Kidney (tissue), 14 donors: ENCODE measurements around the gene ABCA7. TPM values are rescaled to one million over a fixed set of nuclear protein-coding genes. Genes with fewer than 3 reads are reported as not detected.

ENCODE experiments used
- DNase-seq, 5 donors: peaks; one replicate each; pipeline ENCODE4 v3.0.0-alpha.2; 2013 to 2020
- FAIRE-seq: peaks from 2 replicates; lab custom pipeline; 2012; peaks lifted over from hg19 to GRCh38; lab: Jason Lieb, UNC
- H3K27ac ChIP-seq, 2 donors: one replicate each; pipeline ENCODE4 v1.7.0; 2013; ENCODE audit warnings: low read depth in 2 of 2, low read length in 2 of 2, inconsistent platforms in 1 of 2
- H3K27me3 ChIP-seq: one replicate; pipeline ENCODE4 v1.7.1; 2013; ENCODE audit warnings: low read length, inconsistent platforms; ENCODE audit not compliant: control insufficient read depth, insufficient read depth
- H3K36me3 ChIP-seq, 3 donors: one replicate each; pipeline versions ENCODE4 v1.7.0 to v1.7.1; 2013; ENCODE audit warnings: low read length in 3 of 3, control low read depth in 1 of 3, inconsistent platforms in 1 of 3; ENCODE audit not compliant: insufficient read depth in 3 of 3, control insufficient read depth in 2 of 3
- H3K4me1 ChIP-seq, 3 donors: one replicate each; pipeline versions ENCODE4 v1.7.0 to v1.7.1; 2013; ENCODE audit warnings: low read length in 3 of 3, inconsistent platforms in 1 of 3, low read depth in 1 of 3; ENCODE audit not compliant: control insufficient read depth in 2 of 3, insufficient read depth in 2 of 3
- H3K4me3 ChIP-seq, 3 donors: one replicate each; pipeline versions ENCODE4 v1.7.0 to v1.8.1; 2013; ENCODE audit warnings: low read length in 3 of 3, control low read depth in 1 of 3, inconsistent platforms in 1 of 3
- H3K9ac ChIP-seq, 3 donors: one replicate each; pipeline versions ENCODE4 v1.7.0 to v1.7.1; 2013; ENCODE audit warnings: low read length in 3 of 3, control low read depth in 1 of 3, inconsistent platforms in 1 of 3
- H3K9me3 ChIP-seq, 3 donors: one replicate each; pipeline versions ENCODE4 v1.7.0 to v1.7.1; 2013; ENCODE audit warnings: low read length in 3 of 3, control low read depth in 1 of 3, inconsistent platforms in 1 of 3; ENCODE audit not compliant: control insufficient read depth in 2 of 3, insufficient read depth in 1 of 3
- CTCF ChIP-seq: IDR thresholded peaks from 3 replicates; pipeline ENCODE4 v1.5.1; 2012; ENCODE audit warnings: mild to moderate bottlenecking, moderate library complexity, borderline replicate concordance; ENCODE audit not compliant: insufficient read depth; ENCODE audit errors: extremely low read depth
- intact Hi-C: fragments of 100-400 bp; cut with DNase I; formaldehyde crosslinking; loops from one replicate; pipeline ENCODE4 v1.11.1; 2022
- polyA plus RNA-seq: library from polyadenylated mRNA; stranded (reverse); fragments of 350-450 nt; fragmentation: Illumina TruSeq; extraction: RNeasy Lipid Tissue Mini Kit (QIAGEN cat#74804); gene quantifications from one replicate; pipeline ENCODE4 v1.2.3, GENCODE V29; 2014; ENCODE audit warnings: low read depth, low replicate concordance; ENCODE audit not compliant: insufficient read depth
- total RNA-seq: library from RNA; stranded (reverse); fragmentation: NEBNext Ultra II Directional; extraction: Animal tissue kit (Norgen Biotek cat#: 25700); gene quantifications from one replicate; pipeline ENCODE4 v1.2.1, GENCODE V29; 2021
- donor health status: control.
- donor health status: control.
- donor health status: control.
- donor health status: control.
- donor health status: control.
- donor health status: DM: yes; HTN: yes; CAD: no.
- donor health status: Normal renal cell carcinoma (clear cell type).

Gene ABCA7
- total and polyA plus RNA-seq, 2 donors from 2014 or later = 11.7 to 20.4 TPM

- peaks cover 14% of the 10 kb centered on the region for H3K27me3 ChIP-seq
- no peak overlapping the region for H3K27ac ChIP-seq
- peak; percentile 93 for TF ChIP-seq CTCF
- no peaks in the 10 kb centered on the region for H3K9me3 ChIP-seq
- no peak overlapping the region for H3K9ac ChIP-seq
- H3K4me1 ChIP-seq = no peaks in the 10 kb centered on the region
- no peak overlapping the region for H3K4me3 ChIP-seq
- FAIRE-seq (no peak), DNase-seq (peak; percentile 46 to 86 (median 70))
- H3K36me3 ChIP-seq = no peaks in the 10 kb centered on the region
- intact Hi-C loops = no loop called here
Observed at GRCh38 chr19:1001538-1002166, 38.3 kb upstream of the ABCA7 start.

- H3K9me3 ChIP-seq = no peaks in the 10 kb centered on the region
- no peak for DNase-seq
- intact Hi-C loops = no loop called here
- no peak overlapping the region for H3K9ac ChIP-seq
- FAIRE-seq = no peak
- no peaks in the 10 kb centered on the region for H3K36me3 ChIP-seq
- no peak overlapping the region for H3K4me3 ChIP-seq
- no peaks in the 10 kb centered on the region for H3K4me1 ChIP-seq
- no peak for TF ChIP-seq CTCF
- peaks cover 14% of the 10 kb centered on the region for H3K27me3 ChIP-seq
- no peak overlapping the region for H3K27ac ChIP-seq
Observed at GRCh38 chr19:1002600-1002999, 37.3 kb upstream of the ABCA7 start.

GRCh38 chr19:1003283-1003682 lies 36.6 kb upstream of the ABCA7 start:
- FAIRE-seq (no peak), DNase-seq (peak in 1 of 5 donors; percentile 78)
- intact Hi-C loops = no loop called here
- no peaks in the 10 kb centered on the region for H3K36me3 ChIP-seq
- H3K27me3 ChIP-seq = peaks cover 7% of the 10 kb centered on the region
- H3K27ac ChIP-seq = no peak overlapping the region
- H3K9ac ChIP-seq = no peak overlapping the region
- no peak for TF ChIP-seq CTCF
- H3K9me3 ChIP-seq = no peaks in the 10 kb centered on the region
- no peak overlapping the region for H3K4me3 ChIP-seq
- H3K4me1 ChIP-seq = no peaks in the 10 kb centered on the region

- H3K36me3 ChIP-seq = no peaks in the 10 kb centered on the region
- no peak for DNase-seq
- H3K4me1 ChIP-seq = no peaks in the 10 kb centered on the region
- no peaks in the 10 kb centered on the region for H3K9me3 ChIP-seq
- no peak for FAIRE-seq
- H3K9ac ChIP-seq = no peak overlapping the region
- intact Hi-C loops = no loop called here
- no peak overlapping the region for H3K27ac ChIP-seq
- no peak overlapping the region for H3K4me3 ChIP-seq
- TF ChIP-seq CTCF = no peak
- peaks cover 3% of the 10 kb centered on the region for H3K27me3 ChIP-seq
Observed at GRCh38 chr19:1004204-1004802, 35.6 kb upstream of the ABCA7 start.
